ENCODE results near the gene AOAH. TPM values are rescaled to one million over a fixed set of nuclear protein-coding genes. Genes with fewer than 3 reads are reported as not detected.

AOAH gene
- total RNA-seq, 1 experiment from 2014 or later: not detected

- H3K9me3 Mint-ChIP-seq (ENCODE audit: unreplicated experiment): no peaks in the 10 kb centered on the region
- no peaks in the 10 kb centered on the region for H3K27me3 Mint-ChIP-seq (ENCODE audit: insufficient read depth, unreplicated experiment)
- H3K36me3 Mint-ChIP-seq (ENCODE audit: insufficient read depth, unreplicated experiment): no peaks in the 10 kb centered on the region
- no peak overlapping the region for H3K4me3 Mint-ChIP-seq (ENCODE audit: unreplicated experiment)
- CTCF ChIA-PET: interaction anchor here (0.6 to 0.7 kb wide), 2 partner anchors 21 to 1359 kb away, joined by 3 read pairs; no protein-coding TSS in a partner anchor
- TF ChIP-seq CTCF (IDR thresholded peaks at IDR 0.05; ENCODE audit: unreplicated experiment): no peak
- H3K4me1 Mint-ChIP-seq (ENCODE audit: insufficient read depth, unreplicated experiment): peaks cover 39% of the 10 kb centered on the region
- BruUV-seq (replicated peaks): no TSS peak
- POLR2A ChIA-PET: no interaction called here
- intact Hi-C loops (cut with micrococcal nuclease): no loop called here
- DNase-seq (ENCODE audit: unreplicated experiment): no peak
- no peak overlapping the region for H3K27ac Mint-ChIP-seq (ENCODE audit: low read depth, unreplicated experiment)
These were observed 60.8 kb downstream of the AOAH start for GRCh38 chr7:36663481-36663880.

- no peak for TF ChIP-seq CTCF (IDR thresholded peaks at IDR 0.05; ENCODE audit: unreplicated experiment)
- Mint-ChIP-seq H3K4me1 (ENCODE audit: insufficient read depth, unreplicated experiment) (peaks cover 23% of the 10 kb centered on the region), H3K4me3 (ENCODE audit: unreplicated experiment) (no peak overlapping the region), H3K36me3 (ENCODE audit: insufficient read depth, unreplicated experiment) (no peaks in the 10 kb centered on the region), H3K9me3 (ENCODE audit: unreplicated experiment) (no peaks in the 10 kb centered on the region), H3K27ac (ENCODE audit: low read depth, unreplicated experiment) (peak overlapping the region; percentile 4), H3K27me3 (ENCODE audit: insufficient read depth, unreplicated experiment) (no peaks in the 10 kb centered on the region)
- ChIA-PET CTCF (interaction anchor here (0.6 to 2.0 kb wide), 4 partner anchors 9 to 538 kb away, joined by 3 to 6 read pairs (median 4); no protein-coding TSS in a partner anchor), POLR2A (no interaction called here)
- intact Hi-C loops (cut with micrococcal nuclease): no loop called here
- DNase-seq (ENCODE audit: unreplicated experiment): peak; percentile 62
- no TSS peak for BruUV-seq (replicated peaks)
These were observed 63.0 kb downstream of the AOAH start for GRCh38 chr7:36661135-36661840.

- TF ChIP-seq CTCF (IDR thresholded peaks at IDR 0.05; ENCODE audit: unreplicated experiment): no peak
- Mint-ChIP-seq H3K9me3 (ENCODE audit: unreplicated experiment) (no peaks in the 10 kb centered on the region), H3K4me3 (ENCODE audit: unreplicated experiment) (no peak overlapping the region), H3K27me3 (ENCODE audit: insufficient read depth, unreplicated experiment) (no peaks in the 10 kb centered on the region), H3K4me1 (ENCODE audit: insufficient read depth, unreplicated experiment) (peaks cover 23% of the 10 kb centered on the region), H3K36me3 (ENCODE audit: insufficient read depth, unreplicated experiment) (peaks cover 6% of the 10 kb centered on the region), H3K27ac (ENCODE audit: low read depth, unreplicated experiment) (peak overlapping the region; percentile 86)
- CTCF ChIA-PET: interaction anchor here (0.6 to 4.3 kb wide), 2 partner anchors 11 to 291 kb away, joined by 4 to 30 read pairs; no protein-coding TSS in a partner anchor
- no peak for DNase-seq (ENCODE audit: unreplicated experiment)
- BruUV-seq (replicated peaks): no TSS peak
- POLR2A ChIA-PET: interaction anchor here (0.5 to 1.7 kb wide), 11 partner anchors 10 to 271 kb away, joined by 3 to 9 read pairs (median 4); no protein-coding TSS in a partner anchor
- intact Hi-C loops (cut with micrococcal nuclease): loop anchor here (5.0 kb wide), 1 partner anchor 77 kb away; no protein-coding TSS in a partner anchor
These were observed 64.5 kb downstream of the AOAH start for GRCh38 chr7:36659638-36660341.

- ChIA-PET POLR2A (interaction anchor here (0.5 to 1.7 kb wide), 14 partner anchors 9 to 270 kb away, joined by 3 to 9 read pairs (median 4); no protein-coding TSS in a partner anchor), CTCF (interaction anchor here (4.3 kb wide), 1 partner anchor 12 kb away, joined by 30 read pairs; no protein-coding TSS in a partner anchor)
- no peaks in the 10 kb centered on the region for H3K27me3 Mint-ChIP-seq (ENCODE audit: insufficient read depth, unreplicated experiment)
- no TSS peak for BruUV-seq (replicated peaks)
- H3K36me3 Mint-ChIP-seq (ENCODE audit: insufficient read depth, unreplicated experiment): peaks cover 6% of the 10 kb centered on the region
- H3K4me1 Mint-ChIP-seq (ENCODE audit: insufficient read depth, unreplicated experiment): peaks cover 23% of the 10 kb centered on the region
- TF ChIP-seq CTCF (IDR thresholded peaks at IDR 0.05; ENCODE audit: unreplicated experiment): no peak
- no peaks in the 10 kb centered on the region for H3K9me3 Mint-ChIP-seq (ENCODE audit: unreplicated experiment)
- intact Hi-C loops (cut with micrococcal nuclease): loop anchor here (5.0 kb wide), 1 partner anchor 77 kb away; no protein-coding TSS in a partner anchor
- H3K4me3 Mint-ChIP-seq (ENCODE audit: unreplicated experiment): peak overlapping the region; percentile 36
- peak overlapping the region; percentile 86 for H3K27ac Mint-ChIP-seq (ENCODE audit: low read depth, unreplicated experiment)
- peak; percentile 88 for DNase-seq (ENCODE audit: unreplicated experiment)
These were observed 65.2 kb downstream of the AOAH start for GRCh38 chr7:36659172-36659516.
